Measurements from ENCODE around the gene CRBN. TPM values are rescaled to one million over a fixed set of nuclear protein-coding genes. Genes with fewer than 3 reads are reported as not detected.

CRBN gene
- total and polyA plus RNA-seq, 2 experiments from 2014 or later: 41.1 to 69.6 TPM

GRCh38 chr3:3172627-3173026 is 6.9 kb downstream of the CRBN start:
- peaks cover 5% of the 10 kb centered on the region; the same call in 1 of the 2 replicates for H3K4me1 ChIP-seq (ENCODE audit: insufficient read depth)
- H3K9ac ChIP-seq: no peak overlapping the region
- H2AFZ ChIP-seq: no peak overlapping the region
- H3K9me2 ChIP-seq (ENCODE audit: insufficient read depth): no peaks in the 10 kb centered on the region
- no peak overlapping the region for H3K4me2 ChIP-seq (ENCODE audit: unreplicated experiment)
- H3K36me3 ChIP-seq (ENCODE audit: low read depth): peaks cover 37% of the 10 kb centered on the region
- H3K4me3 ChIP-seq: no peak overlapping the region
- no peak for DNase-seq
- WGBS, 2 experiments (ENCODE audit: low coverage in 1 of 2, low lambda C conversion rate in 2 of 2, missing lambda C conversion rate in 2 of 2): 91 to 97% methylated on average over 1 of the region's 1 CpG
- H3K27me3 ChIP-seq (replicated peaks; ENCODE audit: insufficient read depth): no peaks in the 10 kb centered on the region
- peaks cover 3% of the 10 kb centered on the region; the same call in 1 of the 2 replicates for H3F3A ChIP-seq (ENCODE audit: insufficient read depth)
- H4K20me1 ChIP-seq (ENCODE audit: insufficient read depth): no peaks in the 10 kb centered on the region
- in situ Hi-C loops (cut with MboI): no loop called here
- H3K9me3 ChIP-seq (ENCODE audit: low read depth): peaks cover 3% of the 10 kb centered on the region
- no peak for TF ChIP-seq EZH2phosphoT487 (IDR thresholded peaks at IDR 0.05; ENCODE audit: insufficient read depth, low read depth)
- no peak overlapping the region for H3K27ac ChIP-seq
- peaks cover 28% of the 10 kb centered on the region for H3K79me2 ChIP-seq (ENCODE audit: insufficient read depth)

DNA sequence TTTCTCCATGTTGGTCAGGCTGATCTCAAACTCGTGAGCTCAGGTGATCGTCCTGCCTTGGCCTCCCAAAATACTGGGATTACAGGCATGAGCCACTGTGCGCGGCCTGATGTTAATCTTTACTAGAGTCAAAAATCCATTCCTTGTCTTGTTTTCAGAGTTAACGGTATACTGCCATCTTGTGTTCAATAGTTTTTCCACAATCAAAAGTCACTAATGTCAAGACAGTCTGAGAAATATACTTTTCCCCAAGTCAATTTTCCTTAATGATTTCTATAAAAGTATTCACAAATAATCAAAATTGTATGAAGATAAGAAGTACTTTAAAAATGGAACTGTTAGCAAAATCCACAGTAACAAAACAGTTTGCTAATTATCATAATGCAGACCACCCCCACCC is 8.5 kb downstream of the CRBN start:
- Histone ChIP-seq H3K9me2 (ENCODE audit: insufficient read depth) (no peaks in the 10 kb centered on the region), H3K27me3 (replicated peaks; ENCODE audit: insufficient read depth) (no peaks in the 10 kb centered on the region), H4K20me1 (ENCODE audit: insufficient read depth) (no peaks in the 10 kb centered on the region), H2AFZ (no peak overlapping the region), H3K79me2 (ENCODE audit: insufficient read depth) (peaks cover 12% of the 10 kb centered on the region), H3F3A (ENCODE audit: insufficient read depth) (peaks cover 3% of the 10 kb centered on the region; the same call in 1 of the 2 replicates), H3K9ac (no peak overlapping the region), H3K4me2 (ENCODE audit: unreplicated experiment) (no peak overlapping the region), H3K27ac (no peak overlapping the region), H3K4me3 (no peak overlapping the region), H3K36me3 (ENCODE audit: low read depth) (peaks cover 51% of the 10 kb centered on the region), H3K9me3 (ENCODE audit: low read depth) (peaks cover 3% of the 10 kb centered on the region), H3K4me1 (ENCODE audit: insufficient read depth) (no peaks in the 10 kb centered on the region)
- in situ Hi-C loops (cut with MboI): no loop called here
- DNase-seq: peak; percentile 50
- 56 to 57% methylated on average over 5 of the region's 5 CpGs for WGBS, 2 experiments (ENCODE audit: low coverage in 1 of 2, low lambda C conversion rate in 2 of 2, missing lambda C conversion rate in 2 of 2)
- TF ChIP-seq EZH2 (IDR thresholded peaks at IDR 0.05; ENCODE audit: insufficient read depth, poor library complexity, severe bottlenecking) (no peak), EZH2phosphoT487 (IDR thresholded peaks at IDR 0.05; ENCODE audit: insufficient read depth, low read depth) (no peak)

DNA sequence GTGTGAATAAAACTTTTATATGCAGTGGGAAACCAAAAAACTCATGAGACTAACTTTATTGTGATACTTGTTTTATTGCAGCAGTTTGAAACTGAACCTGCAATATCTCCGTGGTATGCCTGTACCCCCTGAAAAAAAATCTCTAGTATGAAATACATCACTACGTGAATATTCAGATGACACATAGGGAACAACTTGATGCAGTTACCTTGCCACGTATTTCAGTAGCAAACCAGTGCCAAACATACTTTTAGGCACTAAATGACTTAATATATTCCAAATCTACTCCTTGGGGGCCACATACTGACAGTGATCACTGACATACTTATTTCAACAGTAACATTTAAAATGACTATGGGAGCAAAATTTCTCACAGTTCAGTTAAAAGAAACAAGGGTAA is 13.8 kb downstream of the CRBN start:
- WGBS, 2 experiments (ENCODE audit: low coverage in 1 of 2, low lambda C conversion rate in 2 of 2, missing lambda C conversion rate in 2 of 2): 98 to 99% methylated on average over 3 of the region's 3 CpGs

GRCh38 chr3:3165241-3165640 is 14.2 kb downstream of the CRBN start:
- H3K9me2 ChIP-seq (ENCODE audit: insufficient read depth): no peaks in the 10 kb centered on the region
- H3K9me3 ChIP-seq (ENCODE audit: low read depth): no peaks in the 10 kb centered on the region
- H3K36me3 ChIP-seq (ENCODE audit: low read depth): peaks cover 49% of the 10 kb centered on the region

More for the DNA sequence above, 13.8 kb downstream of the CRBN start:
- Histone ChIP-seq H3K27ac (no peak overlapping the region), H3K9me3 (ENCODE audit: low read depth) (no peaks in the 10 kb centered on the region), H4K20me1 (ENCODE audit: insufficient read depth) (no peaks in the 10 kb centered on the region), H3F3A (ENCODE audit: insufficient read depth) (no peaks in the 10 kb centered on the region; the same call in 1 of the 2 replicates), H3K79me2 (ENCODE audit: insufficient read depth) (no peaks in the 10 kb centered on the region), H3K27me3 (replicated peaks; ENCODE audit: insufficient read depth) (no peaks in the 10 kb centered on the region), H3K4me1 (ENCODE audit: insufficient read depth) (no peaks in the 10 kb centered on the region), H3K4me2 (ENCODE audit: unreplicated experiment) (no peak overlapping the region), H3K36me3 (ENCODE audit: low read depth) (peaks cover 49% of the 10 kb centered on the region), H3K4me3 (no peak overlapping the region), H3K9ac (no peak overlapping the region), H3K9me2 (ENCODE audit: insufficient read depth) (no peaks in the 10 kb centered on the region), H2AFZ (no peak overlapping the region)
- in situ Hi-C loops (cut with MboI): no loop called here
- TF ChIP-seq EZH2 (IDR thresholded peaks at IDR 0.05; ENCODE audit: insufficient read depth, poor library complexity, severe bottlenecking) (no peak), EZH2phosphoT487 (IDR thresholded peaks at IDR 0.05; ENCODE audit: insufficient read depth, low read depth) (no peak)
- DNase-seq: no peak

DNA sequence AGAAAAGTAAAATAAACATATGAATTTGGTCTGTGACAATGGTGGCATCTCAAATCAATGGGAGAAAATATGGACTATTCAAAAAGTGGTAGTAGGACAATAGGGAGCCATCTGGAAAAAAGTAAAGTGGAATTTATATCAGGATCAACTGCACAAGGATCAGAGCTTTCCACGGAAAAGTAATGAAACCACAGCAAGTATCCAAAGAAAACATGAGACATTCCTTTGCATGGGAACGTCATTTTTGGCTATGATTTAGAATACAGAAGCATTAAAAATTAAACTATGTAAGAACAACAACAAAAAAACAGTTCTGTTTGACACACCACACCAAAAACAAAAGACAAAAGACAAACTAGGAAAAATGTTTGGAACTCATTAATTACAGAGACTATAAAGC is 18.7 kb downstream of the CRBN start:
- Histone ChIP-seq H3K4me2 (ENCODE audit: unreplicated experiment) (no peak overlapping the region), H3K9ac (no peak overlapping the region), H3K27me3 (replicated peaks; ENCODE audit: insufficient read depth) (no peaks in the 10 kb centered on the region), H3K79me2 (ENCODE audit: insufficient read depth) (0 out of 2 replicates have a peak, but pooled peaks cover 6% of the 10 kb centered on the region), H3F3A (ENCODE audit: insufficient read depth) (peaks cover 13% of the 10 kb centered on the region; the same call in 1 of the 2 replicates), H2AFZ (no peak overlapping the region), H3K36me3 (ENCODE audit: low read depth) (peaks cover 29% of the 10 kb centered on the region), H3K9me3 (ENCODE audit: low read depth) (no peaks in the 10 kb centered on the region), H3K4me1 (ENCODE audit: insufficient read depth) (no peaks in the 10 kb centered on the region), H3K27ac (no peak overlapping the region), H4K20me1 (ENCODE audit: insufficient read depth) (no peaks in the 10 kb centered on the region), H3K9me2 (ENCODE audit: insufficient read depth) (no peaks in the 10 kb centered on the region), H3K4me3 (no peak overlapping the region)
- 4 to 12% methylated on average over 2 of the region's 2 CpGs for WGBS, 2 experiments (ENCODE audit: low coverage in 1 of 2, low lambda C conversion rate in 2 of 2, missing lambda C conversion rate in 2 of 2)
- in situ Hi-C loops (cut with MboI): no loop called here
- no peak for DNase-seq
- no peak for TF ChIP-seq EZH2phosphoT487 (IDR thresholded peaks at IDR 0.05; ENCODE audit: insufficient read depth, low read depth)

More at GRCh38 chr3:3165241-3165640, 14.2 kb downstream of the CRBN start:
- H2AFZ ChIP-seq: no peak overlapping the region
- H4K20me1 ChIP-seq (ENCODE audit: insufficient read depth): no peaks in the 10 kb centered on the region
- H3F3A ChIP-seq (ENCODE audit: insufficient read depth): no peaks in the 10 kb centered on the region; the same call in 1 of the 2 replicates
- in situ Hi-C loops (cut with MboI): no loop called here
- no peaks in the 10 kb centered on the region for H3K27me3 ChIP-seq (replicated peaks; ENCODE audit: insufficient read depth)
- no peak overlapping the region for H3K9ac ChIP-seq
- H3K79me2 ChIP-seq (ENCODE audit: insufficient read depth): no peaks in the 10 kb centered on the region
- TF ChIP-seq EZH2phosphoT487 (IDR thresholded peaks at IDR 0.05; ENCODE audit: insufficient read depth, low read depth) (no peak), EZH2 (IDR thresholded peaks at IDR 0.05; ENCODE audit: insufficient read depth, poor library complexity, severe bottlenecking) (no peak)
- DNase-seq: no peak
- H3K4me1 ChIP-seq (ENCODE audit: insufficient read depth): no peaks in the 10 kb centered on the region
- no peak overlapping the region for H3K4me2 ChIP-seq (ENCODE audit: unreplicated experiment)
- 67% methylated on average over 3 of the region's 3 CpGs for WGBS, 2 experiments (ENCODE audit: low coverage in 1 of 2, low lambda C conversion rate in 2 of 2, missing lambda C conversion rate in 2 of 2)
- no peak overlapping the region for H3K4me3 ChIP-seq
- H3K27ac ChIP-seq: no peak overlapping the region
